ENCODE results near the gene DUSP8. TPM values are rescaled to one million over a fixed set of nuclear protein-coding genes. Genes with fewer than 3 reads are reported as not detected.

DUSP8 gene
- total RNA-seq, 4 donors from 2014 or later = 2.5 to 18.4 (median 13.2) TPM

GRCh38 chr11:1506981-1507380, 65.1 kb downstream of the DUSP8 start:
- H3K4me3 ChIP-seq = no peak overlapping the region
- no peak for DNase-seq
- no peaks in the 10 kb centered on the region for H3K27me3 ChIP-seq
- H3K4me1 ChIP-seq = peaks cover 0 to 35% (median 0%) of the 10 kb centered on the region in 4 donors
- H3K36me3 ChIP-seq = no peaks in the 10 kb centered on the region
- no peaks in the 10 kb centered on the region for H3K9me3 ChIP-seq
- no peak for TF ChIP-seq POLR2A (IDR thresholded peaks at IDR 0.05)
- TF ChIP-seq CTCF (IDR thresholded peaks at IDR 0.05) = no peak
- no peak overlapping the region for H3K27ac ChIP-seq

- Histone ChIP-seq H3K4me1 (peaks cover 0 to 35% (median 0%) of the 10 kb centered on the region in 4 donors), H3K27me3 (no peaks in the 10 kb centered on the region), H3K36me3 (no peaks in the 10 kb centered on the region), H3K4me3 (no peak overlapping the region), H3K9me3 (no peaks in the 10 kb centered on the region), H3K27ac (no peak overlapping the region)
- TF ChIP-seq POLR2A (IDR thresholded peaks at IDR 0.05) = no peak
- no peak for TF ChIP-seq CTCF (IDR thresholded peaks at IDR 0.05)
- no peak for DNase-seq
Measured at GRCh38 chr11:1505480-1505879, 66.6 kb downstream of the DUSP8 start.

- peaks cover 0 to 35% (median 0%) of the 10 kb centered on the region in 4 donors for H3K4me1 ChIP-seq
- no peak overlapping the region for H3K4me3 ChIP-seq
- TF ChIP-seq POLR2A (IDR thresholded peaks at IDR 0.05) (no peak), CTCF (IDR thresholded peaks at IDR 0.05) (no peak)
- H3K9me3 ChIP-seq = no peaks in the 10 kb centered on the region
- no peaks in the 10 kb centered on the region for H3K27me3 ChIP-seq
- H3K36me3 ChIP-seq = peaks cover 0 to 6% (median 0%) of the 10 kb centered on the region in 3 donors
- no peak overlapping the region for H3K27ac ChIP-seq
- no peak for DNase-seq
Measured at GRCh38 chr11:1504581-1505290, 67.3 kb downstream of the DUSP8 start.

GRCh38 chr11:1504138-1504537, 67.9 kb downstream of the DUSP8 start:
- Histone ChIP-seq H3K9me3 (no peaks in the 10 kb centered on the region), H3K27ac (no peak overlapping the region), H3K4me3 (no peak overlapping the region), H3K36me3 (peaks cover 0 to 6% (median 0%) of the 10 kb centered on the region in 3 donors), H3K27me3 (no peaks in the 10 kb centered on the region), H3K4me1 (peaks cover 0 to 35% (median 0%) of the 10 kb centered on the region in 4 donors)
- TF ChIP-seq POLR2A (IDR thresholded peaks at IDR 0.05) (no peak), CTCF (IDR thresholded peaks at IDR 0.05) (no peak)
- DNase-seq = no peak

Other genes with a start within 250 kb of the DUSP8 start
- 1 to 10 TPM in 1 of 4 donors, under 1 TPM in 2, not detected in 1; 0.35 to 6.4 (median 0.40) TPM for gene BRSK2, start 182.3 kb downstream of the DUSP8 start, total RNA-seq
- gene MOB2, start 85.5 kb downstream of the DUSP8 start, total RNA-seq = 10 to 100 TPM; 34.7 to 50.4 (median 40.5) TPM
- gene KRTAP5-1, start 13.0 kb upstream of the DUSP8 start, total RNA-seq = not detected
- not detected for gene KRTAP5-2, start 26.0 kb upstream of the DUSP8 start, total RNA-seq
- gene KRTAP5-3, start 36.2 kb upstream of the DUSP8 start, total RNA-seq = not detected
- gene KRTAP5-4, start 49.9 kb upstream of the DUSP8 start, total RNA-seq = not detected
- not detected for gene KRTAP5-5, start 57.5 kb upstream of the DUSP8 start, total RNA-seq
- not detected for gene KRTAP5-6, start 124.9 kb upstream of the DUSP8 start, total RNA-seq
- 1 to 10 TPM in 3 of 4 donors, under 1 TPM in 1; 0.88 to 5.0 (median 3.4) TPM for gene IFITM10, start 178.3 kb upstream of the DUSP8 start, total RNA-seq
- 1,000 to 10,000 TPM in 2 of 4 donors, 100 to 1,000 TPM in 2; 129 to 1,688 (median 1,221) TPM for gene CTSD, start 191.7 kb upstream of the DUSP8 start, total RNA-seq

Measured in Peyer's patch (tissue), 4 donors.